Non-pigmented ciliary epithelial cell (primary cell): ENCODE results near the gene DNAJA1.
A peak's percentile ranks its signal among the peaks of the same experiment; 100 is the strongest.

ENCODE experiments used
- DNase-seq: peaks from one replicate; pipeline ENCODE4 v3.0.0-alpha.2; 2010; ENCODE audit warnings: low read depth

DNAJA1 gene

DNA sequence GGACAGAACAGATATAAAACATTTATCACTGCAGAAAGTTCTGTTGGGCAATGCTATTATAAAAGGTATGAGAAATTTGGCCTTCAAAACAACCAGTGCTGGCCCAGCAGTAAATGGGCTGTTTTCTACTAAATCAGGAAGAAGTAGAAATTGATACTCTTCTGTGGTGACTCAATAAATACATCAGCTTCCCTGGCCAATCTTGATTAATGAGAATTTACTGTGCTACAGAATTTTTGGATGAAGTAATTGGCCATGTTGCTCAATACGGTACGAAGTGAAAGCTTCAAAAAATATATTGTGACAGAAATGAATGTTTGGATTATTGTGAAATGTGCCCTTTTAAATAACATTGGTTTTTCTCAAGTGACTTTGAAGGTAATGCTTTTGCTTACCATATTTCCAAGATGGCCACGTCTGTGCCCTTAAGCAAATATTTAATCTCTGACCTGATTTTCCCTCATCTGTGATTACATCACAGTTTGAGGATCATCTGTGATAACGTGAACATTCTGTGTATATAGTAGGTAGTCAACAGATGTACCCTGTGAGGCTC lies 4.2 kb downstream of the DNAJA1 start:
- no peak for DNase-seq

GRCh38 chr9:33030285-33030684 lies 5.2 kb downstream of the DNAJA1 start:
- DNase-seq = no peak

- DNase-seq = no peak
These were observed 7.2 kb downstream of the DNAJA1 start for GRCh38 chr9:33032292-33032691.

DNA sequence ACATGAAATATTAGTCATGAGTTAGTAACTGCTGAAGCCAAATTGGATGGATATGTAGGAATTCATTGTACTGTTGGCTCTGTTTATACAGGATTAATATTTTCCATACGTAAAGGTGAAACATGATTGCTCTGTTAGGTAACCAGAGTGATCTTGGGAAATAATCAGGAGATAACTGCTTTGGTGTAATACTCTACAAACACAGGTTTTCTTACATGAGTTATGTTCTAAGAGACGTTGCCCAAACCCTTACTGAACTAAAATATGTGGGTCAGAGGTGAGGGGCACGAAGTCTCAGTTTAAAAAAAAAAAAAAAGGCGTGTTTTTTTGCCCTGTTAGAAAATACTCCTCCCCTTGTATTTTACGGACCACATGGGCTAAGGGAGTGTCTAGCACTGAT lies 7.8 kb downstream of the DNAJA1 start:
- no peak for DNase-seq

GRCh38 chr9:33040792-33041431 lies 15.8 kb downstream of the DNAJA1 start:
- no peak for DNase-seq

DNA sequence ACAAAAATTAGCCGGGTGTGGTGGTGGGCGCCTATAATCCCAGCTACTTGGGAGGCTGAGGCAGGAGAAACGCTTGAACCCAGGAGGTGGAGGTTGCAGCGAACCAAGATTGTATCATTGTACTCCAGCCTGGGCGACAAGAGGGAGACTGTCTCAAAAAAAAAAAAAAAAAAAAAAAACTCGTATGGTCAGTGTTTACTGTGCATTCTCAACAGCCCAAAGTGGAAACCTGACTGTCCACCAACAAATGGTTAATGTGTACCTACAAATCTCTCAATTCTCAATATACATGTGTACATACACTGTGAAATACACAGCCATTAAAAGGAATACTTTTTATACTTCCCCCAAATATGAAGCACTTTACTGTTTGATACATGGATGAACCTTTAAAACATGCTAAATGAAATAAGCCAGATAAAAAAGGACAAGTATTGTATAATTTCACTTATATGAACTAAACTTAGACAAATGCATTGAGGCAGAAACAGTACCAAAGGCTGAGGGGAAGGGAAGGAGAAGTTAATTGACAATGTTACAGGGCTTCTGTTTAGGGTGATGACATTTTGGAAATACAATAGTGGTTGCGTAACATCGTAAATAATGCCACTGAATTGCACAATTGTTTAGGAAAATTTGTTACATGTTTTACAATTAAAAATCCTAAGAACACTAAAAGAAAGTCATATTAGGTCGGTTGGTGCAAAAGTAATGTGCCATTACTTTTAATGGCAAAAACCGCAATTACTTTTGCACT lies 16.5 kb downstream of the DNAJA1 start:
- DNase-seq = no peak

DNA sequence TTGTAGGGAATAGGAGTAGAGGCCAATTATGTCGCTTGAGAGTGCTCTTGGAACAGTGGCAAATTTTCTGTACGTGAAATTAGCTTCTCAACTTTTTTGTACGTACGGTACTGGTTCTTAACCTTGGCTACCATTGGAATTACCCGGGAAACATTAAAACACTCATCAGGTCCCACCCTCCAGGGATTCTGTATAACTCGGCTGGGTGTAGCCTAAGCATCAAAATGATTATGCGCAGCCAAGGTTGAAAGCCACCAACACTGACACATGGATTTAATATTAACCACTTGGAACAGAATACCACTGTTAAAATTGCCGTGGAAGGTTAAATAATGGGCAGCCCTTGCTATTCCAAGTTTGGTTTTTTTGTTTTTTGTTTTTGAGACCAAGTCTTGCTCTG lies 17.4 kb downstream of the DNAJA1 start:
- DNase-seq = no peak

- DNase-seq = no peak
These were observed 18.6 kb downstream of the DNAJA1 start for GRCh38 chr9:33043671-33044070.

DNA sequence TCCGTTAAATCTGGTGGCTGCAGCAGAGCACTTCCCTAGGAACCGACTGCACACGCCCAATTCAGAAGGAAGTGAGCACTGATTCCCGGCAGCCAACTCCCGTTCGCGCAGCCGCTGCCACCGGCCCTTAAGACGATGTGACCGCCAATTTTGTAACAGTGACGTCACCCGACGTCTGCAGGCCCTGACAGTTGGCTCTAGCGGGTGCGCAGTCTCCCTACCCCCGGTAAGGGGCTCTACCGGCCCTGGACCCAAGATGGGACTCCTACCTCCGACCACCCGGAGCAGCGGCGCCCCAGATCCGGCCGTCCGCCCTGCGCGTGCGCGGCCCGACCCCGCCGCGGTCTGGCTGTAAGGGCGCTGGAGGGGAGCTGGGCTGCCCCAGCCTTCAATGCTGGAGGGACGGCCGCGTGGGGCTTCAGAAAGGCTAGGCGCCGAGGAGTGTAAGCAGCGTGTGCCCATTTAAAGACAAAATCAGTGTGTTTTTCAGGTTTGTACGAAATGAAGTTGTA lies 19.1 kb downstream of the DNAJA1 start:
- DNase-seq = peak; percentile 59

DNA sequence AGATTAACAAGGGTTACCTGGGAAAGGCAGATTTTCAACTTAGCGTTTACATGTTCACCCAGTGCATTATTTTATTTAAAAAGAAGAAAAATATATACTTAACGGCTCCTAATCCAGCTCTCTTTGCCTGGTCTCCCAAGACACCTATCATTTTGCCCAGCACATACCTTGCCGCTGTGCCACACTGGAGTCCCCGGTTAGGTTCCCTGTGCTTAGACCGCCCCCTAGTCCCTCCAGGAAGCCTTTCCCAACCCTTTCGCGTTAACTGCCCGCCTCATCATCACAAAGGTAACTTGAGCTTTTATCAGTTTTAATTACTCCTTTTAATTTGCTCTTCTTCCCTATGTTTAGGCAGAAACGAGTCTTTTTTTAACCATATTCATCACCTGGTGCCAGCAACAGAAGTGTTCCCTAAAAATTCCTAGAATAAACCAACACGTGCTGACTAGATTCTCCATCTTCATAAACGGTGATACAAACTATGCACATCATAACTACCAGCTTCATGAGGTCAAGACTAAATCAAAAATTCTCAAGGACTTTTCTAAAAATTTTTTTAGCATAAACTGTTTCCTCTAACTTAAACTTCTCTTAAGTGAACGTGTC lies 19.7 kb downstream of the DNAJA1 start:
- DNase-seq = no peak

- DNase-seq = no peak
These were observed 21.0 kb downstream of the DNAJA1 start for GRCh38 chr9:33046061-33046460.

GRCh38 chr9:33048054-33048465 lies 23.0 kb downstream of the DNAJA1 start:
- no peak for DNase-seq

DNA sequence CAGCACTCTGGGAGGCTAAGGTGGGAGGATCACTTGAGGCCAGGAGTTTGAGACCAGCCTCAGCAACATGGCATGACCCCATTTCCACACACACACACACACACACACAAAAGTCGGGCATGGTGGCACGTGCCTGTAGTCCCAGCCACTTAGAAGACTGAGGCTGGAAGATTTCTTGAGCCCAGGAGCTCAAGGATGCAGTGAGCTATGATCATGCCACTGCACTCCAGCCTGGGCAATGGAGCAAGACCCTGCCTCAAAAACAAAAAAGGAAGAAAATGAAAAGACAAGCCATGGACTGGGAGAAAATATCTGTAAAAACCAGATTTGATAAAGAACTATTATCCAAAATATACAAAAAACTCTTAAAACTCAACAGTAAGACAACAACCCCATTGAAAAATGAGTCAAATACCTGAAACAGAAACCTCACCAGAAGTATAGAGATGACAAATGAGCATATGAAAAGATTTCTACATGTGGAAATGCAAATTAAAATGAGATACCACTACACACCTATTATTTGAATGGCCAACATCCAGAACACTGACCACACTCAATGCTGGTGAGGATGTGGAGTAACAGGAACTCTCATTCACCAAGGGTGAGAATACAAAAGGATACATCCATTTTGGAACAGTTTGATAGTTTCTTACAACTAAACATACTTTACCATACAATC lies 24.7 kb downstream of the DNAJA1 start:
- no peak for DNase-seq

GRCh38 chr9:33051144-33051543 lies 26.1 kb downstream of the DNAJA1 start:
- DNase-seq = no peak

DNA sequence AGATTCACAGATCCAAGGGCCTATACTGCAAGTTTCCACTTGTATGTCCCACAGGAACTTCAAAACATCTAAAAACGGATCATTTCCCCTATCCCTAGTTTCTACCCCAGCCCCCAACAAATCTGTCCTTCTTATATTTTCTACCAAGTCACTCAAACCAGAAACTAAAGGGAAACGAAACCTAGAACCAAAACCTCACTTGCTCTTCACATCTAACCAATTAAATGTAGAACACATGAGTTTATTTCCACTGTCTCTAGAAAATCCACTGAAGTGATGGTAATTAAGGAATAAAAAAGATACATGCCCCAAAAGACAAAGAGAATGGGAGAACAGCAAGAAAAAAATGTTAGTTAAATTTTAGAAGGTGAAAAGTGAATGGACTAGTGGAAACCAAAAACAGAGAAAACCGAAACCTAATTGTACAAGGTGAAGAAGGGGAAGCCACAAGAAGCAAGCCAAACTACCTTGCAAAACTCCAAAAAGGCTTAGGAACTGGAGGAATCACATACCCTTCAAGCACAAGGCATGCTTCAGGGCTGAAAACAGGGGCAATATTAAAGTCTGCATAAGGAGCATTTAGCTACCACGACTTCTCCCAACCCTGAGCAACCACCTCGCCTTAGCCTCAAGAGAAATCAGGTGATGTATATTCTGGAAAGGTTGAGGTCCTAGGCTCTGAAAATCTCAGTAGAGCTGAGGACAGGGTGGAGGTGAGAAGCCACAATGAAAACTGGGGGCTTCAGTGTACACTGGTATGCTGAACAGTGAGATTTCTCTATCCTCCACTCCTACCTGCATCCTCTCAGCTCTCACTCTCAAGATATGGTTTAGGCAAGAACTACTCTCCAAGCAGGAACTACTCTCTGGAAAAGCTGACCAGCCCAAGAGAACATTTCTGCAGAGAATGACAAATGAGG lies 40.3 kb downstream of the DNAJA1 start:
- DNase-seq = no peak

DNA sequence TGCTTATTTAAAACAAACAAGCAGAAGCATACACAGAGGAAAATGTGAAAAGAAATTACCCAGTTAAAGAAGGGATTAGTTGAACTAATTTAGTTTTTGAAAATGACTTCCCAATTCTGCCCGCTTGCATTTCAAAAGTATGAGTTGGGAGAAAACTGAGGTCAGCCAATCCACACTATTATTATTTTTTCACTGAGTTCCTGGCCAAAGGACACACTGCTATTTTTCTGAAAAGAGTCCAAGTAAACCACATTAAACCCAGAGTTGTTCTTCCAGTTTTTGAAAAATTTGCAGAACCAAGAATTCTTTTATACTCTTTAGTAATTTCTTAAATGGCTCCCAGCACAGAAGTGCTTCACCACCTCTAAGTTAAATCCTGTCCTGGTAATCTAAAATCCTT lies 43.9 kb downstream of the DNAJA1 start:
- no peak for DNase-seq

- DNase-seq = peak; percentile 90
These were observed 51.3 kb downstream of the DNAJA1 start, which contains the start of gene SMU1 for GRCh38 chr9:33076046-33077004. Gene SMU1 (minus strand): TSS chr9:33076674. CDS start chr9:33076608, 66 bp downstream.

DNA sequence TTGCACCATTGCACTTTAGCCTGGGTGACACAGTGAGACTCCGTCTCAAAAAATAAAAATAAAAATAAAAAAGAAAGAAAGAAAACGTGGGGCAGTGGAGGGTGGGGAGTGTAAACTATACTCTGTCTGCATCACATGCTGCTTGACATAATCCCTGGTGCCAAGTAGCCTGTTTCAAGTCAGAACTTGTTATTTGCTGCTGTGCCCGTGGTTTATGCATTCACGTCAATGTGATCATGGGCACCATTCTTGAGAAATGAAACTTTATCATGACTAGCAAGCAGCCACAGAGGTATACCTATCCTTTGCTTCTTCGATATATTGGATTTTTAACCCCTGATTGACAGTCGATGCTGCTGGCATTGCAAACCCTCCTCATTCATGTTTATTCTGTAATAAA lies 55.5 kb downstream of the DNAJA1 start:
- no peak for DNase-seq

GRCh38 chr9:33081128-33081851 lies 56.2 kb downstream of the DNAJA1 start:
- peak; percentile 68 for DNase-seq
